HG03159 (cell line): ENCODE measurements around the gene SIDT1.
A peak's percentile ranks its signal among the peaks of the same experiment; 100 is the strongest.
"Not testable (repeated sequence)": the region's sequence is repeated elsewhere in the genome, so short reads cannot be mapped to it uniquely, and the experiment has no call there.

Source experiments
- ATAC-seq: cut with Tn5 transposase; IDR thresholded peaks from one replicate; pipeline ENCODE4 v1.9.1; 2021; ENCODE audit warnings: mild to moderate bottlenecking, moderate library complexity; ENCODE audit not compliant: unreplicated experiment

The SIDT1 gene

DNA sequence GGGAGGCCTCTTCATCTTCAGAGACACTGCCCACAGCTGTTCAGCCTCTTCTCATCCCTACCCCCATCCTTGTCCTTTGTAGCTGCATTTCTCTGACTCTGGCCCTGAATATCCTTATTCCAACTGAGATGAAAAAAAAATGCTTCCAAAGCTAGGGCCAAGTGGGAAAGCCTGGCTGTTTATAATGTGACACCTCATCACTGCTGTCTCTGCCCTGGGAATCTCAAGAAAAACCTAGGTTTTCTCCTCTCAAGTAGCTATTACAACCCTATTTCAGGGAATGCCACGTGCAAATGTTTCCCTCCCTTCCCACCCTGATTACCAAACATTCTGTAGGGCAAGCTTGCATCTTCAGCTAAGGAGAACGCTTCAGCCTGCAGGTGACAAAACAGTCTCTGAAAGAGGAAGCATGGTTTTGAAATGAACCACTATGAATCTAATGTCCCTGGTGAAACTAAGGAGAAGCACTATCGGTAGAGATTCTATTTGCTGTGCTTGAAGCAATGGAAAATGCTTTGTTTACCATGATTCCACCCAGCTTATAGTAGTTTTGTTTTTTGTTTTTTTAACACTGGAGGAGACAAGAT lies 98.7 kb downstream of the SIDT1 start:
- ATAC-seq: peak; percentile 40

DNA sequence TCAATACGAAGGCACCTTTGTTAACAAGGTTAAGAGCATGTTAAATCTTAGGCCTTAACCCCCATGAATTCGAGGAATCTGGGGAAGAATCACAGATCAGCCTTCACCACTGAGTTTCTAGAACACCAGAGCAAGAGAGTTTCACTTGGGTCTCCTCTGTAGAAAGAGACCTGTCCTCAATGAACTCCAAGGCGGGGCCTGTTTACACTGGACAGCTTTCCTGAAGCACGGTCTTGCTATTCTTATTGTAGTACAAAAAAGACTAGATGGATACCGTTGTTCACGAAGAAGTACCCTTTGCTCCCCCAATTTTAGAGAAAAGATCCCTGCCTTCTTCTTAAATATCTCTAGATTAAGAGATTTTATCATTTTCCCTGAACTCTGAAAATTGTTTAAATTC lies 99.2 kb downstream of the SIDT1 start:
- ATAC-seq: no peak

DNA sequence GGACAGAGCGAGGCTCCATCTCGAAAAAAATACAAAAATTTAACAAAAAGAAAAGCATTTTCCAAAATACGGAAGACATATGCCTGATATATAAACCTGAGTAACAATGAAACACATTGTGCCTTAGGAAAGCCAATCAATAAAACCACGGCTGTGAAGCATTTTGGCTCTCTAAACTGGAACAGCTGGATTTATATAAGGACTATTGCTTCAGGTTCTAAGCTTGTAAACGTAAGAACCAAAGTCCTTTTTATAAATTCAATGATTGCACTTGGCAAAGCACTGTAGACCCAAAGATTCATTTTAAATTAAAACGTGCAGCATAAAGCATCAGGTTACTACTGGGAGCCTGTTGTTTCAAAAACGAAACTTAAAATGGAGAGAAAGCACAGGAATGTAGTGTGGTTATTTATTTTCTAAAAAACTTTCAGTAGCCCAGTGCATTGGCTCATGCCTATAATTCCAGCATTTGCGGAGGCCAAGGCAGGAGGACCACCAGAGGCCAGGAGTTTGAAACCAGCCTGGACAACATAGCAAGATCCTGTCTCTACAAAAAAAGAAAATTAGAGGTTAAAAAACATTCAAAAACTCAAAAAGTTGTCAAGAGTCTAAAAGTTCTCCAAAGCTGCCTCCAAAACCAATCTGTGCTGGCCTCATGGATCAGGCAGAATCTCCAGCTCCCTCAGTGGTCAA lies 102.6 kb downstream of the SIDT1 start:
- ATAC-seq: no peak

DNA sequence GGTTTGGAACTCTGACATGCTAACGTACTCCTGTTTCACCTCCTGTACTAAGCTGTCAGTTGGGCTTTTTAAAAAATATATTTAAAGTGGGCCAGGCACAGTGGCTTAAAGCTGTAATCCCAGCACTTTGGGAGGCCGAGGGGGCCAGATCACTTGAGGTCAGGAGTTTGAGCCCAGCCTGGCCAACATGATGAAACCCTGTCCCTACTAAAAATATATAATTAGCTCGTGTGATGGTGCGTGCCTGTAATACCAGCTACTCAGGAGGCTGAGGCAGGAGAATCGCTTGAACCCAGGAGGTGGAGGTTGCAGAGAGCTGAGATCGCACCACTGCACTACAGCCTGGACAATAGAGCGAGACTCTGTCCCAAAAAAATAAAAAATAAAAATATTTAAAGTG lies 103.7 kb downstream of the SIDT1 start:
- not testable (repeated sequence) for ATAC-seq

DNA sequence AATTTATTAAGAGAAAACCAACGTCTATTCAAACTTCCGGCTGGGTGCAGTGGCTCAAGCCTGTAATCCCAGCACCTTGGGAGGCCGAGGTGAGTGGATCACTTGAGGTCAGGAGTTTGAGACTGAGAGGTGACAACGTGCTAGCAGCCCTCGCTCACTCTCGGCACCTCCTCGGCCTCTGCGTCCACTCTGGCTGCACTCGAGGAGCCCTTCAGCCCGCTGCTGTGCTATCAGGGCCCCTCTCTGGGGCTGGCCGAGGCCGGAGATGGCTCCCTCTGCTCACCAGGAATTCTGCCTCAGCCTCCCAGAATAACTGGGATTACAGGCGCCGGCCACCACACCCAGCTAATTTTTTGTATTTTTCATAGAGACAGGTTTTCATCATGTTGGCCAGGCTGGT lies 105.4 kb downstream of the SIDT1 start:
- ATAC-seq: no peak

DNA sequence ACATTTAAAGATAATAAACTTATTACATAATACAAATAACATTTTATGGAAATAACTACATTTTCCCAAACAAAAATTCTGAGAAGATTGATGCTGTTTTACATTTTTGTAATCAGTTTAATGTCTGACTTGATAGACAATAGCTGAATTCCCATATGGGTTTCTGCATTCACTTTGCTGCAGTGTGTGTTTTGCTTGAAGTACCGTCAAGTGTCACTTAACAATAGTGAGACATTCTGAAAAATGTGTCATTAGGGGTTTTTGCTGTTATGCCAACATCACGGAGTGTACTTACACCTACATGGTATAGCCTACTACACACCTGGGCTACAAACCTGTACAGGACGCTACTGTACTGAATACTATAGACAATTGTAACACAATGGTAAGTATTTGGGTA lies 106.6 kb downstream of the SIDT1 start:
- ATAC-seq: no peak

DNA sequence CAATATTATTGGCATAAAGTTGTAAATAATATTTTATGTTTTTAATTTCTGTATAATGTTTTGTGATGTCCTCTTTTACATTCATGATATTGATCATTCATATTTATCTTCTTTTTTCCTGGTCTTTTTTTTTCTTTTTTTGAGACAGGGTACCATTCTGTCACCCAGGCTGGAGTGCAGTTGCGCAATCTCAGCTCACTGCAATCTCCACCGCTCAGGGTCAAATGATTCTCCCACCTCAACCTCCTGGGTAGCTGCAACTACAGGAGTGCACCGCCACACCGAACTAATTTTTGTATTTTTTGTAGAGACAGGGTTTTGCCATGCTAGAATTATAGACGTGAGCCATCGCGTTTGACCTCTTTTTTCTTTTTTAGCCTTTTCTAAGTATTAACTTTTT lies 111.2 kb downstream of the SIDT1 start:
- no peak for ATAC-seq

DNA sequence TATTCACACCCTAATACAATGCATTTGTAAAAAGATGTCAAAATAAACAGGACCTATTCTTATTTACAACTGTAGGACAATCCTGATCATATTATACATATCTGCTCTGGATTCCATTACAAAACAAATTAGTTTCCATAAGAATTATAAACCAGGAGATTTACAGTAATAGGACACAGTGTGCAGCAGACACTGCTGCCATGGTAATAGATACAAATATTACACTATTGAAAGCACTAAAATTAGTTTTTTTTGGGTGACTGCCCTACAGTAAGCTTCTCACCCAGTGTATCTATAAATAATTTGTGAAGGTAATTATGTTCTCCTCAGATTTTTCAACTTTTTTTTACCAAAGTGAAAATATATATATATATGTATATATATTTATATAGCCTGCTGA lies 116.2 kb downstream of the SIDT1 start:
- no peak for ATAC-seq

DNA sequence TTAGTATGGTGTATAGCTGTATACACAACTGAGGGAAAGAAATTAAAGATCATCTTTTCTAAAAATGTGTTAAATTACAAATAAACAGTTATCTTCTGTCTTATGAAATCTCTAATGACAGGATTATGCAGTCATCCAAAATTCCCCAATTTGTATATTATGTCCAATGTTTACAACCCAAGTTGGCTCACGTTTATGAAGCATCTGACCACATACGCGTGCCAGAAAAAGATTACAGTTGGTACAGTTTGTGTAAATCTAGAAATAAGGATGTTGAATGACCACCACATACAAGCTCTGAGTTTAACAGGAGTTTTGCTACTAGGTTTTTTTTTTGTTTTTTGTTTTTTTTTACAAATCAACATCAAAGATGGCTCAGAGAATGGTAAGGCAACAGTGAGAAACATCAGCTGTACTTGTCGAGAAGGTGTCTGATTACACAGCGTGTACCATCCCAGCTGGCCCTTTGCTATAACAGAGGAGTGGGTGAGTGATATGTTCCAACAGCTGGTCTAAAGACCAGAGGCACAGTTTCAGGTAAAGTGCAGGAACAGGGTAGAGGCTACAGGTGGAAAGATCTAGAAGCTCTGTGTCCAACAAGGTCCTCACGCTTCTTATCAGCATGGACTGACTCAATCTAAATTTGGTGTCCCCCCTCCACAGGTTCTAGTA lies 117.0 kb downstream of the SIDT1 start:
- ATAC-seq: no peak

DNA sequence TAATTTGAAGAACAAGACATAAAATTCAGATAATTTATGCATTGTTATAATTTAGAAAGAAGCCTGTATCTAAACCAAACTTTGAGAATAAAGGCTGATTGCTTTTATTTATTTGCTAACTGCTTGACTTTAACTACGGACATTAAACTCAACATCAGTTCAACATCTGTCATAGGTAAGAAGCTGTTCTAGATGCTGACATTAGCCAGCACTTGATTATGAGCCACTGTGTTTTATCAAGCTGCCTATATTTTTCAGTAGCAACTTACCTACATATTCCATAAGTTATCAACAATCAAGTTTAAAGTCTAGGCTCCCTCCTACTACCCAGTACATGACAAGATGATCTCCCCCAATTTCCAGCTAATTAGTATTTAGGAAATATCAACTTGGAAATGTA lies 122.0 kb downstream of the SIDT1 start:
- ATAC-seq: no peak

DNA sequence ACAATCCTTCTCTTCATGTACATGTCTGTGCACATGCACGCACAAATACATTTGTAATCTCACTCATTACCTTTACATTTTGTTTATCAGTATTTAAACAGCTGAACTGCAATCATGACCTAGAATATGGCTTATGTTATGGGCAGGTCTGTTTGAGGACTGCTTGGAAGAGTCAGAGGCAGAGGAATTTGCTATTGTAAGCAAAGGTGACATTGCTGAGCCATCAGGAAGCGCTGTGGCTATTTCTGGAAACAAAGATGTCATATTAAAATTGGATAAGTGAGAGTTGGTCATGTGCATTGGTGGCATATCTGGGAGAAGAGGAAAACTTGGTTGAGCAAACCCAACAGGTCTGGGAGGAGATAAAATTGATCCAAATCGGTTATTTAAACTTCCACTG lies 122.5 kb downstream of the SIDT1 start:
- ATAC-seq: no peak

DNA sequence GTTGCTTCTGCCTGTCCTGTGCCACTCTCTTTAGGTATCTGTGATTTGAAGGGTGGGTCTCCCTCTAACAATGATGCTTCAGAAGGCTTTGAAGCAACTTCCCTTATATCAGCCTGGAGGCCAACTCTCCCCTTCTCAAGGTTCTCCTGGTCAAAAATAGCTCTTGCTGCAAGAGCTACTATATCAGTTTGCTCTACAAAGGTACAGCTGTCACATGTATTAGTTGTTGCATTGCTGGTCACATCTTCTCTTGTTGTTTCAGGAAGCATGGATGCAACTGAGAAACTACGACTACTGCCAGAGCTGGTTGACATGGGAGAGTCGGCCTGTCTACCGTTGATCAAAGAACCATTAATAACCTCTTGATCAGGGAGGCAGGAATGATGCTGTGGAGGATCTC lies 125.8 kb downstream of the SIDT1 start:
- ATAC-seq: no peak

DNA sequence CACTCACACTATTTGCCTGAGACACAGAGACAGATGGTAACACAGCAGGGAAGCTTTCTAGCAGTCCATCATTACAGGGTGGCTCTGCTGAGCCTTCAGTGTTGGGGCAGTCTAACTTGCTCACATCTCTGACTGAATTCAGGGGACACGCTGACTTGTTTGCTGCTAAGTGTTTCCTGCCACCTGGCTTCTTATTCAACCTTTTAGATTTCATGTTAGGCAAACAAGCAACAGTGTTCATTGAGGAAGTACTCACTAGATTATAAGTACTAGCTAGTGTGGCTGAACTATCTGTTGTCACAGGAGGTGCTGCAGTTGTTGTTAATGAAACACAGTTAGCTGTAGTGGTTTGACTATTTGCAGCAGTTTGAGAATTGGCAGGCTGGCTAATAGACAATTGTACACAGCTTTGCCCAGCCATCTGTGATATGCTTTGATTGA lies 126.8 kb downstream of the SIDT1 start:
- ATAC-seq: no peak

DNA sequence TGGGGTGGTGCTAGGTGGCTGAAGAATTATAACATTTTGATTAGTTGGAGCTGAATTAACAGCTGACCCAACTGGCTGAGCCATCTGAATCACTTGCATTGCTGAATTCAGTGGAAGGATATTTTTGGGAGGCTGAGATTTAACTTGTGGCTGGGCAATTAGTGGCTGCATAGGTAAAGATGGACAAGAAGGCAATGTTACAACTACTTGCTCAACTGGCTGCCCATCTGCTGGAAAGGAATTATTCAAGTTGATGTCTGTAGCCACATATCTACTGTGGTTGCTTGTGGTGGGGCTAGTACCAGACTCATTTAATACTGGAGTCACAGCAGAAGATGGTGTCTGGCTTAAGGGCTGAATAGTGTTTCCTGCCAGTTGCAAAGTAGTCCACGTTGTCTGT lies 127.6 kb downstream of the SIDT1 start:
- ATAC-seq: no peak

DNA sequence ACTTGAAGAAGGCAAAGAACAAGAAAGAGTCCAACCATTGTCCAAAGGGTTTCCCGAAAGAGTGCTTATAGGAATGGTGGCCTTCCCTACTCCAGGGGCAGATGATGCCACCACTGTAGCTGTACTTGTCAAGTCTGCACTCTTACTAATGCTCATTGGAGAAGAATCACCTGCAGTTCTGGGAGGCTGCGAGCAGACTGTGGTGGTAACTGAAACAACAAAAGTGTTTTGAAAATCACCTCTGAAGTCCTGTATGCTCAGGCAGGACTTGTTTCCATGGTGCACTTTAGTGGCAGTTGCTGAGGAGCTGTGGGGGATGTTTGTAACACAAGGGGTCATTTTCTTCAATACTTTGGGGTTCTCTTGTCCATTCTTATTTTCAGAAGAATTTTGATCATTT lies 128.1 kb downstream of the SIDT1 start:
- no peak for ATAC-seq

DNA sequence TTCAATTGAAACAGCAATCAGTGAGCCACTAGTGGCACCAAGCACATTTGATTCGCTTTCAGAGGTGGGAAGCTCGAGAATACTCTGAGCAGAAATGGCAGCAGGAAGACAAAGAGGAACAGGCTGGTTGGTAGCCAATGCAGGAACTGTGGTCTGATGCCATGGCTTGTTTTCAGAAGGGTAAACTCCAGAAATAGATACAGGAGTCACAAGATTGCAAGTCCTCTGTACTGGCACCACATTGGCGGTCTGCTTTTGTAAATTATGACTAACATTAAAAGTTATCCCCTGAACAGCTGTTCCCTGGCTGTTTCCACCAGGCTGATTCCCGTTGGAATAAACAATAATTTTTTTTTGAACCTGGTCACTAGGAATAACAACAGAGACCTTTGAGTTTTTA lies 128.5 kb downstream of the SIDT1 start:
- ATAC-seq: no peak

DNA sequence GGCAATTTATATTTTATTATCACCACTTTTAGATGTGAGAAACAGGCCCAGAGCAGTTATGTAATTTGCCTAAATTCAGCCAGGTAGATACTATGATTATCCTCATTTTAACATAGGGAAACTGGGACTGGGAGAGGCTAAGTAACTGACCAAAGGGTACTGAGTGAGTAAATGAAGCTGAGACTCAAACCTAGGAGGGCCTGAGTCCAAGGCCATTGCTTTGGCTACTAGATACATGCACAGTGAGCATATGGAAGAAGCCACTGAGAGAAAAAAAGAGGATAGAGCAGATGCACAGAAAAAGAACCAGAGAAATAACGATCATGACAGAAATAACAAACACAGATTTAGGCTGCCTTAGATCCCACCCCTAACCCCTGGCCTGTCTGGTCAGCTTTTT lies 130.5 kb downstream of the SIDT1 start:
- no peak for ATAC-seq

DNA sequence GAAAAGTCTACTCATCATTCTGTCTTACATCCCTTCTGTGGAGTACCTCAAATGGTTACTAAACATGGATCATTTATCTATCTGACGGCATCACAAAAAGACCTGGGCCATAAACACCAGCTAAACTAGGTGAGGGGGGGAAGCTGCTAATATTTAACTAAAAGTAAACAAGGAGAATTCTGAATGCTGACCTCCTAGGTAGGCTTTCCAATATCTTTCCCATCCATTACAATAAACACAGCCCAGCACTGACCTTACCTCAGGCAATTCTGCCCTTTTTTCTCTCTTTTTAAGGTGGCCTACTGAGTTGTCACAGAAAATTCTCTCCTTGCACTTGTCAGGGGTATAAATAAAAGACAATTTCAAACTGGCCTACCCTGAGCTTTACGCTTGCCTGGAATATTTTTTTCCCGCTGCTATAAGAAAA lies 131.0 kb downstream of the SIDT1 start:
- no peak for ATAC-seq

DNA sequence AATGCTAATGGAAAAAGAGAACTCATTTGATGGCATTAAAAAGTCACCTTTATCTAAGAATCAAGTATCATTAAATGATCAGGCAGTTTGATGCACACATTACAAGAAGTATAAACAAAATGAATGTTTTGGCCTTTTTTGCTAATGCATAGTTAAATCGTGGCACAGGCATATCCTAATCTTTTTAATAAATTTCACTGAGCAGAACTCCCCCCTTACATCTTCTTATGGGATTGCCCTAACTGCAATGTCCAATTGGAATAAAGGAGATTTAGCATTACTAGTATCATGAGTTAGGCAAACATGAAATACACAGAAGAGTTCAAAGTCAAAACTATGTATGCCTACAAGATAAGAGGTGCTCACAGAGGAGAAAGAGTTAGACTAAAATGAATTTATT lies 131.4 kb downstream of the SIDT1 start:
- no peak for ATAC-seq

DNA sequence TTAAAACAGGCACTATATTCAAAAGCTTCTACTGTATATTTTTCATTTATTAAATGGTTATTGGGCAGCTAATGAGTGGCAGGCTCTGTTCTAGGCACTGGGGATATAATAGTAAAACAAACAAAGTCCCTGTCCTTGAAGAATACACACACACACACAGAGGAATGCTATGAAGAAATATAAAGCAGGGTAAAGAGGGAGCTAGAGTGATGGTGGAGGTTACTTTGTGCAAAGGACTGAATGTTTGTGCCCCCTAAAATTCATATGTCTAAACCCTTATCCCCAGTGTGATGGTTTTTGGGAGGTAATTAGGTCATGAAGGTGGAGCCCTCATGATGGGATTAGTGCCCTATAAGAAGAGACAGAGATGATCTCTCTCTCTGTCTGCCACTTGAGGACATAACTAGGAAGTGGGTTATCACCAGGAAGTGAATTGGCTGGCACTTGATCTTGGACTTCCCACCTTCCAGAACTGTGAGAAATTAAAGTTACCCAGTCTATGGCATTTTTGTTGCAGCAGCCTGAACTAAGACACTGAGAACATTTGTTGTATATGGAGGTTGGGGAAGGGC lies 132.3 kb downstream of the SIDT1 start:
- no peak for ATAC-seq

DNA sequence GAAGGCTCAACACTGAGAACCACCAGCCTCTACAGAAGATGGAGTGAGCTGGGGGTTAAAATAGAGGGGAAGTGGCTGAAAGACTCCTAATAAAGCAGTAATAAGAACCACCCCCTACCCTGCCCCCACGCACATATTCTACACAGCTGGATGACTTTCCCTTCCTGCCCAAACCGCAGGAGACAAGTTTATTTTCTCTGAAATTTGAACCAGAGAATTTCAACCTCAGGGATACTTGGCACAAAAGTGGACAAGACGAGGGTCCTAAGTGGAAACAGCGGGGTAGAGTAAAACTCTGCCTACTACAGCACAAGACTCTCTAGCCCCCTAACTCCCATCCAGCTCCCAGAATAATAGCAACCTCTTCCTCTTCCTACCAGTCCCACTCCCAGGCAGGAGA lies 135.7 kb downstream of the SIDT1 start:
- no peak for ATAC-seq

DNA sequence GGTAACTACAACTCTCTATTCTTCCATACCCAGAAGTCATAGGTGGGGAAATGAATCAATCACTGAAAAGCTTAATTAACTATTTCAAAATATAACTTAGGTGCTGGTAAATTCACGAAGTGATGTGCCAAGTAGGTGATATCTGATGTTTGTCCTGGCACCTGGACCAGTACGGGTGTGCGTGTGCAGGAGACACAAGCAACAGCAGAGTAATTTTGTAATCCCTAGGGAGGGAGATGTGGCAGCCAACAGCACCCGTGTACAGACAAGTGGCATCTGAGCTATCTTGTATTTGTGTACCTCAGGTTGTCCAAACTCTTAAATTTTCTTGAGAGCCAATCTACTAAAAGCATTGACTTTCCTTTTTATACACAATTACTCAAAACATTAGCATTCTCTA lies 141.2 kb downstream of the SIDT1 start:
- ATAC-seq: no peak
